AG09319 (cell line): Measurements from ENCODE around the gene LRBA.

Experiments
- DNase-seq: peaks from one replicate; pipeline ENCODE4 v3.0.0-alpha.2; 2010; ENCODE audit warnings: low read depth; ENCODE audit errors: extremely low read depth
- TF ChIP-seq, protein P1 (sequence below): IDR thresholded peaks from 2 replicates; pipeline ENCODE4 v1.5.1; 2011; ENCODE audit warnings: low read depth, mild to moderate bottlenecking, inconsistent platforms, low read length, moderate library complexity

The LRBA gene

DNA sequence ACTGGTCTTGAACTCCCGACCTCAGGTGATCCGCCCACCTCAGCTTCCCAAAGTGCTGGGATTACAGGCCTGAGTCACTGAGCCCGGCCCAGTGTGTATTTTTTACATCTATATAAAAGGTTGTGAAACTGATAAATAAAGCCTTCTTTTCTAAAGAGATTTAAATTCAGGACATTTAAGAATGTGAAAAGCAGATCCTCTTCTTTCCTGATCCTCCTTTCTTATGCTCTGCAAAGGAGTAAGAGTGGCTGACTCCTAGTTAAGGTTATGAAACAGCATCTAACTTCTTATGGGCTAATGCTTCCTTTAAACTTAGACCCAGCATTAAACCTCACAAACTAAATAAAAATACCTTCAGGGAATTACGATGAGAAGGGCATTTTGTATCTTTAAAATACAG lies 630.8 kb downstream of the LRBA start:
- DNase-seq, result no peak
- TF ChIP-seq, protein P1, sequence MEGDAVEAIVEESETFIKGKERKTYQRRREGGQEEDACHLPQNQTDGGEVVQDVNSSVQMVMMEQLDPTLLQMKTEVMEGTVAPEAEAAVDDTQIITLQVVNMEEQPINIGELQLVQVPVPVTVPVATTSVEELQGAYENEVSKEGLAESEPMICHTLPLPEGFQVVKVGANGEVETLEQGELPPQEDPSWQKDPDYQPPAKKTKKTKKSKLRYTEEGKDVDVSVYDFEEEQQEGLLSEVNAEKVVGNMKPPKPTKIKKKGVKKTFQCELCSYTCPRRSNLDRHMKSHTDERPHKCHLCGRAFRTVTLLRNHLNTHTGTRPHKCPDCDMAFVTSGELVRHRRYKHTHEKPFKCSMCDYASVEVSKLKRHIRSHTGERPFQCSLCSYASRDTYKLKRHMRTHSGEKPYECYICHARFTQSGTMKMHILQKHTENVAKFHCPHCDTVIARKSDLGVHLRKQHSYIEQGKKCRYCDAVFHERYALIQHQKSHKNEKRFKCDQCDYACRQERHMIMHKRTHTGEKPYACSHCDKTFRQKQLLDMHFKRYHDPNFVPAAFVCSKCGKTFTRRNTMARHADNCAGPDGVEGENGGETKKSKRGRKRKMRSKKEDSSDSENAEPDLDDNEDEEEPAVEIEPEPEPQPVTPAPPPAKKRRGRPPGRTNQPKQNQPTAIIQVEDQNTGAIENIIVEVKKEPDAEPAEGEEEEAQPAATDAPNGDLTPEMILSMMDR, result no peak

DNA sequence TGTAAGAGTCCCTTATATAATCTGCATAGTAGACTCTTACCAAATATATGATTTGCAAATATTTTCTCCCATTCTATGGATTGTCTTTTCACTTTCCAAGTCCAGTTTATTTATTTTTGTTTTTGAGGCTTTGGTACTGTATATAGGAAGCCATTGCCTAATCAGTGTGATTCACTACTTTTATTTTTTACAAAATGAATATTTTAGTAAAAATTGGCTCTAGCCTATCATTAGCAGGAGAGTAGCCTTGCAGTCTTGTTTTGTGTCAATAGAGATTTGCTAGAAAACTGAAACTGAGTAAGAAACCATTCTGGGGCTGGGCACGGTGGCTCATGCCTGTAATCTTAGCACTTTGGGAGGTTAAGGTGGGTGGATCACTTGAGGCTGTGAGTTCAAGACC lies 633.1 kb downstream of the LRBA start:
- DNase-seq, result no peak
- TF ChIP-seq, protein P1, result no peak

DNA sequence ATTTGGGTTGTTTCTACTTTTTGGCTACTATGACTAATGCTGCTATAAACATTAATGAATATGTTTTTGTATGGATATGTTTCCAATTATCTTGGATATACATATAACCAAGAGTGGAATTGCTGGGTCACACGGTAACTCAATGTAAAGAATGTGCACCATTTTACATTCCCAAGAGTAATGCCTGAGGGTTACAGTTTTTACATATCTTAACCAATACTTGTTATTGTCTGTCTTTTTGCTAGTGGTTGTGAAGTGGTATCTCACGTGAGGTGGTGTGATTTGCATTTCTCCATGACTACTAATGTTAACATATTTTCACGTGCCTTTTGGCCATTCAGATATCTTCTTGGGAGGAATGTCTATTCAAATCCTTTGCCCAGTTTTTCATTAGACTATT lies 633.5 kb downstream of the LRBA start:
- DNase-seq, result no peak
- TF ChIP-seq, protein P1, result no peak

DNA sequence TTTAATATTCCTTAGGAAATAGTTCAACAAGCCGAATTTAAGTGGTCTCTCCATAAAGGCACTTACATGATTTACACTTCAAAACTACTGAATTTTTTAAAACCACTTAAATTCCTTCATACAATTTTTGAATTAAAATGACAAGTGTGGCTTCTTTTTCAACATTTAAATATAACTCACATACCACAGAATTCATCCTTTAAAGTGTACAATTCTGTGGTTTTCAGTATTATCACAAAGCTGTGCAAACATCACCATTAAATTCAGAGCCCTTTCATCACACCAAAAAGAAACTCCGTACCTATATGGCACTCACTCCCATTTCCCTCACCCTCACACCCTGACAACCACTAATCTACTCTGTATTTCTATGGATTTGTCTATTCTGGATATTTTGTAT lies 634.0 kb downstream of the LRBA start:
- TF ChIP-seq, protein P1, result no peak
- DNase-seq, result no peak

DNA sequence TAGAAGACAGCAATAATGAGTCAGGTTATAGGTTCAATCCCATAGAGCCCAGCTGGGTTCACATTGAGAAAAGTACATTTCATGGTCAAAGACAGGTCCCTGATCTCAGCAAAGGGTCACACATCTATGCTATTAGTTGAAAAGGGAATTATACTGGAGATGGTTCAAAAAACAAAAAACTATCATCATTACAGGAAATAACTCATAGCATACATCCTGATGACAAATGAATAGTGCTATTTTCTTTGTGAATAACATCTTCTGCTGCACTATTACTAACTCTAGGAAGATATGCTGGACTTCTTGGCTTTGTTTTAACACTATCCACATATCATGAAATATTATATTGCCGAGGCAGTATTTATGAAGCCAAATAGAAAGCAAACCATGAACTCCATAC lies 635.6 kb downstream of the LRBA start:
- TF ChIP-seq, protein P1, result no peak
- no peak for DNase-seq

DNA sequence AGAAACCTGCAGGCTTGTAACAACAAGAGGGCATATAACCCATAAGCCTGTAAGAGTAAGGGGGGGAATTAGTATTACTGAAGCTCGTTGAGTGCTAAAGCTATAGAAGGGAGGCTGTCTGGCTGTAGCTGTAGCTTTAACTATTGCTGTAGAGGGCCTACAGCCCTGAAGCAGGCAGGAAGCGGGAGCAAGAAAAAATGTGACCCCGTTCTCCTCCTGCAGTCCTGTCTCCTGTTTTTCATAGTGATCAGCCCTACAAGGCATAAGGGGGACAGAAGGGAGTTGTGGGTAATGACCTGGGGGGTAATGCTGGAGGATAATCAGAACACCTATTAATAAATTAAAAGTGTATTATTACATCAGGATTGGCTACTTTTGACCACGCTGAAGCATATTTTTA lies 640.1 kb downstream of the LRBA start:
- no peak for DNase-seq
- TF ChIP-seq, protein P1, result no peak

DNA sequence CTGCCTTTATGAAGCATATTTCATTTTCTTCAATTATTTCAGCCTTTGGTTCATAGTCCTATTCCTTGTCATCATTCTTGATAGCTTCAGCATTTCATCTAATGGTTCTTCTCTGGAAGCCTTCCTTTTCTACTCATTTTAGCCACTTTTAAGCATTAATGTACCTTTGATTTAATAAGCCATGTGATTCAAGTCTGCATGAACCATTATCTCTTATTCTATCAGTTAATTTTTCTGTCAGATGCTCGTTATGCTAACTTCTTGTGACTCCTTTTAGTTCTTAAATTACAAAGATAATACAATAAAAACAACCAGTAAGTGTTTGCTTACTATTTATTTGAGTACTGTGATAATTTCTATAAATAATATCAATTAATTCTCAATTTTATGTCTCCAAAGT lies 643.2 kb downstream of the LRBA start:
- TF ChIP-seq, protein P1, result no peak
- no peak for DNase-seq
